NK-92 (cell line): ENCODE data around the gene SPHKAP.
"Not testable (repeated sequence)": the region's sequence is repeated elsewhere in the genome, so short reads cannot be mapped to it uniquely, and the experiment has no call there.

Experiments used
- DNase-seq: peaks from one replicate; lab custom pipeline; 2025; ENCODE audit not compliant: unreplicated experiment; lab: John Stamatoyannopoulos, UW

The SPHKAP gene

DNA sequence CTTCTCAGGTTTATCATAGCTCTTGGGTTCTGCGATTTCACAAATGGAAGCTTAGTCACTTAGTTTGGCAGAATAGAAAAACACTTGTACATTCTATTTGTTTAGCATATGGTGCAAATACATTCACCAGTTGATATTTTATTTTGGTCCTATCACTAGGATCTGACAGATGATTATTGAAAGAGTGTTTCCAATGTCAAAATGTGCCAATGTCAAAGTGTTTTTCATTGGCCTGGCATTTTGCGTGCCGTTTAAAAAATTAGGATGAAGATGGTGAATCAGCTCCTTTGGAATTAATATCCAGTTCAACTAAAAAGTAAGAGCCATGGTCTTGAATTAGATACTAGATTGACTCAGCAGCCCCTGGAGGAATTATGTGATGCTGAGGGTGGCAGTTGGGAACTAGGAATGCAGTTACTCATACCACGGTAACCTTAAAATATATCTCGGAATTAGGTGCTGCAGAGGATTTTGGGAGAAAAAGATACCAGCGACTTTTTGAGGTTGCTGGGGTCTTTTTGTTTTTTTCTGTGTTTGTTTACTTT, 87.0 kb downstream of the SPHKAP start:
- no peak for DNase-seq

GRCh38 chr2:228092056-228092455, 89.4 kb downstream of the SPHKAP start:
- no peak for DNase-seq

- no peak for DNase-seq
Observed at GRCh38 chr2:228086561-228086960, 94.9 kb downstream of the SPHKAP start.

- DNase-seq, result no peak
Observed at GRCh38 chr2:228084717-228085116, 96.8 kb downstream of the SPHKAP start.

DNA sequence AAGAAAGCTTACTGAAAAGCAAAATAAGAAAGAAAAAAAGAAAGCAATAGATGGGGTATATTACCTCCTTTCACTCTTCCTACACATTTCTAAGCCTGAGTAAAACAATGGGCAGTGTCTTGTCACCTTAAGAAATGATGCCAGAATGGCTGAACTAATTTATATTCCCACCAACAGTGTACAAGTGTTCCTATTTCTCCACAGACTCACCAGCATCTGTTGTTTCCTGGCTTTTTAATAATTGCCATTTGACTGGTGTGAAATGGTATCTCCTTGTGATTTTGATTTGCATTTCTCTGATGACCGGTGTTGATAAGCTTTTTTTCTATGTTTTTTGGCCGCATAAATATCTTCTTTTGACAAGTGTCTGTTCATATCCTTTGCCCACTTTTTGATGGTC, 98.4 kb downstream of the SPHKAP start:
- DNase-seq, result no peak

- DNase-seq, result no peak
Observed at GRCh38 chr2:228082571-228082970, 98.9 kb downstream of the SPHKAP start.

GRCh38 chr2:228079194-228079593, 102.3 kb downstream of the SPHKAP start:
- no peak for DNase-seq

DNA sequence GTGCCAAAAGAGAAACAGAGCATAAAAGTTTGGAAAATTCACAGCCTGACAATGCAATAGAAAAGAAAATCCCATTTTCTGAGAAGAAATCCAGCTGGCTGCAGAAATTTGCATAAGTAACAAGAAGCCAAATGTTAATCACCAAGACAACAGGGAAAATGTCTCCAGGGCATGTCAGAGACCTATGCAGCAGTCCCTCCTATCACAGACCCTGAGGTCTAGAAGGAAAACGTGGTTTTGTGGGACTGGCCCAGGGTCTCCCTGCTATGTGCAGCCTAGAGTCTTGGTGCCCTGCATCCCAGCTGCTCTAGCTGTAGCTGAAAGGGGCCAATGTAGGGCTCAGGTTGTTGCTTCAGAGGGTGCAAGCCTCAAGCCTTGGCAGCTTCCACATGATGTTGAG, 104.8 kb downstream of the SPHKAP start:
- not testable (repeated sequence) for DNase-seq

DNA sequence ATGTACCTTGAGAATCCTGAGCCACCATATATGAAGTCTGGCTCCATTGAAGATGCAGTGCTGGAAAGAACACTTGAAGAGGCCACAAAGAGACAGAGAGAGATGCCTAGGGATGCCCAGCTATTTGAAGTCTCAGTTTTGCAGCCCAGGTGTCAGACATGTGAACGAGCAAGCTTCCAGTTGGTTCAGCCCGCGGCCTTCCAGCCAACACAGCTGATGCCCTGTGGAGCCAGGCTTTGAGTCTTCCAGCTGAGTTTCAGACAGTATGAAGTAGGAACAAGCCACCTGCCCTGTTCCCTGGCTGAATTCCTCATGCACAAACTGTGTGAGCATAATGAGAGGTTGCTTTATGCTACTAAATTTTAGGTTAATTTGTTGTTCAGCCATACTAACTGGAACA, 108.8 kb downstream of the SPHKAP start:
- DNase-seq, result no peak

- DNase-seq, result no peak
Observed at GRCh38 chr2:228067309-228067708, 114.2 kb downstream of the SPHKAP start.

DNA sequence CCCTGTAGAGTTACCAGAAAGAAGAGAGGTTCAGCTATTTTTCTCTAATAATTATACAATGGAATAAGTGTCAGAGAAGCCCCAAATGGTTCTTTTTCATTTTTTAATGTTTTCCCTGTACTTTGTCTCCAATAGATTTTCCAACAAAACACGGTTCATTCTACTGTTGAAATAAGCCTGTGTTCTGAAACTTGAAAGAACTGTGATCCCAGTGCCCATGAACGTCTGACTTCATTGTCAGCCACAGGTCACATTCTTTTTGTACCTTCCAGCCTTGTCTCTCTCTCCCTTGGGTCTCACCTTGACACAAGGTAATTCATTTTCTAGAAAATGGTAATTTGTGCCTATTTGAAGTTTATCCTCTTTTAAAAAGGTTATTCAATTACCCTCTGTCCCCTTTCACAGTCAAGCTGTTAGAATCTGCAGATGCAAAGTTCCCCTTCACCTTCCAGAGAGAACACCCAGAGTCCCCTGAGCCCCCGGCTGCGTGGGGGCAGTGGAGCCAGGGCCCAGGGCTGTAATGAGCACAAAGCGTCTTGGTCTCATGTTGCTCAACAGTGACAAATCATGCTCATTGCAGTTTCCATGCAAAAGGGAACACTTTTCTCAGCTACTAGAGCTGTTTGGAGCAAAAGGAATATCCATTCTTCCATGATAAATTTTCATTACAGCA, 115.2 kb downstream of the SPHKAP start:
- DNase-seq, result no peak

- DNase-seq, result no peak
Observed at GRCh38 chr2:228065686-228066085, 115.8 kb downstream of the SPHKAP start.

GRCh38 chr2:228064796-228065315, 116.6 kb downstream of the SPHKAP start:
- no peak for DNase-seq

GRCh38 chr2:228064024-228064423, 117.5 kb downstream of the SPHKAP start:
- DNase-seq, result no peak

DNA sequence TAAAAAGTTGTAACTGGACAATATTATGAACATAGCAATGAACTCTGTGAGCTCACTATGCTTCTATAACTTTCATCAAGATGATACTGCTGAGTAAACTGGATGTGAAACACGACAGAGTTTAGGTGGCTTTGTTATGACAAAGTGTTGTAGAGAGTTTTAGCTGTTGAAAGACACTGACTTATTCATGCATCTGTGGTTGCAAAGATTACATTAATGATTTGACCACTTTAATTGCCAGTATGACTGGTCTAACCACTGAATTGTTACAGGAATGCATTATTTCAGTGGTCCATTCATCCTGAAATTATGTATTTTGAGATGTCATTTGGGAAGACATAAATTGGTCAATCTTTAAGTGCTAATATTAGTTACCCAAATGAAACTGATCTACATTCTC, 117.9 kb downstream of the SPHKAP start:
- DNase-seq, result no peak

GRCh38 chr2:228059735-228060134, 121.8 kb downstream of the SPHKAP start:
- DNase-seq, result no peak

DNA sequence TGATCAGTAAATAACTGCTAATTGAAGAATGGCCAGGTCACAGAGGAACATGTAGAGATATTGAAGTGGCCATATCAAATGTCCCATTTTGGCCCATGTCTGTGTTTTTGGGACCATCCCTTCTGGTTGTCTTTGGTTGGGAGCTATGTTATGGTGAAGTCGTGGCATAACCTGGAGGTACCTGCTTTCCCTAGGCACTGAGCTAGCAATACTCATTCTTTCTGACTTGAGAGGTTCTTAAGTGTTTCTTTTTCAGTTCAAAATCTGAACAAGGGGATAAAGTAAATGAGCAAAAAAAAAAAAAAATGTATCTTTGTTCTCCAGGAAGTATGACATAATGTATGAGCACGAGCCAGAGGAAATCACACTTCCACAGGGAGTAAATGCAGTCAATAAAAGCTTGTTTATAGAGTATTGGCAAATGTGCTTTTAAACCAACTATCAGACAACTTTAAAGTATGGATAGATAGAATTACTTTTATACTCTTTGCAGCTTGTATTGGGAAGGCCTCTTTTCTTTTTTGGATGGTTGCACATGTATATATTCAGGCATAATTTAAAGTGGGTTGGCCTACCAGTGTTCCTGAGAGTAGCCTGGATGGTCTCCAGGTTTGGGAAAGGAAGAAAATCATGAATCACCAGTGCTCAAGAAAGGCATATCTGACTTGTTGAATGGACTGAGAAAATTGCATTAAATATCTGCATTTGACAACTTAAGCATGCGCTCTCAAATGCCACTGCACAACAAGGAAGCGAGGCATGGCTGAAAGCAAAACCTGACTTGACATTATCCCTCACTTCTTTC, 125.0 kb downstream of the SPHKAP start:
- no peak for DNase-seq

- DNase-seq, result no peak
Observed at GRCh38 chr2:228048838-228049490, 132.5 kb downstream of the SPHKAP start.

- no peak for DNase-seq
Observed at GRCh38 chr2:228040995-228041394, 140.5 kb downstream of the SPHKAP start.

DNA sequence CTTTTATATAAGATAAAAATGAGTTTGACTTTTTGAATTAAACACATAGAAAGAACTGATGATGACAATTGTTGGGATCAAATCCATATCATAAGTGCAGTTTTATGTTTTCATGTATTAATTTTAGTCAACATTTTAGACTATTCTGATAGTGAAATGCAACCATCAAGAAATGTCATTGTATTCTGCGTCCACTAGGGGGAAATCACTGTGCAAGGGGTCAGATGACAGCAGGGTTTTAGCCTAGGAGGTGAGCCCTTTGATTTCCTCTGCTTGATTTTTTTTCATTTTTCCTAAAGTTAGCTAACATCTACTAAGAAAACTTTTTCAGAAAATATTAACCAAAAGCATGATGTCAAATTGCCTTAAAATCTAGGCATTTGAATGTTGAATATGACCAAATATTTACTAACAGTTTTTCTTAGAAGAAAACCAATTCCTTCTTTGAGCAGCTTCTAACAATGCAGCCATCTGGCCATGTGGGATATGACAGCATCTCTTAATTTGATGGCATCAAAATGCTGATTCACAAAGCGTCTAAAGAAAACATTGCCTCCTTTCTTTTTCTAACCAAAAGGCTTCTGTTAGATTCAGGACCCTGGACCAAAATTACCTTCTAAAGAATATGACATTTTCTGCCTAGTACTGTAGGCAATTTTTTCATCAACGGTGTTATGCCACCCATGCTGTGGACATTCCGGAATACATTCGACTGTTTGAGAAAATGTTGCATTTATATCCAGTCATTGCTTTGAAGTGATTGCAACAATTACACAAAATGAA, 141.5 kb downstream of the SPHKAP start:
- no peak for DNase-seq

- DNase-seq, result no peak
Observed at GRCh38 chr2:228038967-228039366, 142.5 kb downstream of the SPHKAP start.
